Fibroblast of the conjunctiva (primary cell): ENCODE data around the gene GSTO2.

ENCODE experiments used
- DNase-seq: peaks from one replicate; pipeline ENCODE4 v3.0.0-alpha.2; 2010; ENCODE audit warnings: low read depth

GSTO2 gene

GRCh38 chr10:104326991-104327610 lies 58.1 kb downstream of the GSTO2 start:
- DNase-seq: no peak

- no peak for DNase-seq
Observed at GRCh38 chr10:104327745-104328645, 59.0 kb downstream of the GSTO2 start.

- DNase-seq: no peak
Observed at GRCh38 chr10:104328646-104328895, 59.6 kb downstream of the GSTO2 start.

GRCh38 chr10:104328896-104329710 lies 60.1 kb downstream of the GSTO2 start:
- peak; percentile 83 for DNase-seq

- no peak for DNase-seq
Observed at GRCh38 chr10:104329735-104330134, 60.8 kb downstream of the GSTO2 start.

- DNase-seq: peak; percentile 94
Observed at GRCh38 chr10:104330168-104331110, 61.5 kb downstream of the GSTO2 start.

GRCh38 chr10:104331208-104331838 lies 62.3 kb downstream of the GSTO2 start:
- DNase-seq: no peak

GRCh38 chr10:104332243-104333031 lies 63.5 kb downstream of the GSTO2 start:
- no peak for DNase-seq

- no peak for DNase-seq
Observed at GRCh38 chr10:104333032-104333727, 64.2 kb downstream of the GSTO2 start.

GRCh38 chr10:104333728-104334373 lies 64.9 kb downstream of the GSTO2 start:
- DNase-seq: no peak

- DNase-seq: no peak
Observed at GRCh38 chr10:104334561-104334960, 65.6 kb downstream of the GSTO2 start.

GRCh38 chr10:104334965-104335650 lies 66.1 kb downstream of the GSTO2 start:
- DNase-seq: no peak

- no peak for DNase-seq
Observed at GRCh38 chr10:104336821-104337467, 68.0 kb downstream of the GSTO2 start.

- no peak for DNase-seq
Observed at GRCh38 chr10:104337521-104337984, 68.6 kb downstream of the GSTO2 start.

- no peak for DNase-seq
Observed at GRCh38 chr10:104337985-104338735, 69.2 kb downstream of the GSTO2 start, which contains the start of gene ITPRIP. ITPRIP (minus strand) TSS chr10:104338465; CDS start chr10:104316051, 22,414 bp downstream.

- DNase-seq: no peak
Observed at GRCh38 chr10:104339469-104340110, 70.6 kb downstream of the GSTO2 start.

GRCh38 chr10:104340111-104340526 lies 71.1 kb downstream of the GSTO2 start:
- no peak for DNase-seq
